Measurements from ENCODE around the gene C16orf78.

Gene C16orf78

DNA sequence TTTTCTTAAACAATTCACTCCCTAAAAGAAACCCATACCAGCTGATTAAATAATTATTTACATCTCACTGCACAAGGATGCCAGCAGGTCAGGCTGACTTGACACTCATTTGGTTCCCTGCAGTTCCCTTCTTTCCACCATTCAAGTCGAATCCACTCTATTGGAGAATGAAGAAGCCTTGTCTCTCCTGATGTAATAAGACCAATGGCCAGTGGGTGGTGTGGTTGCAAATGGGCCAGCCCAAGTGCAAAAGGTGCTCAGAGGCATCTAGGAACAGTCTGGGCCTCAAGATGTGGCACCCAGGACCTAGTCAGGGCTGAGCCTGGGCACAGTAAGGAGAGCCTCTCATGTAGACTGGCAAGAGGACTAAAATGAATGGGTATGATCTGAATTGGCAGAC lies 9.3 kb downstream of the C16orf78 start:
- no peak for ATAC-seq
- TF ChIP-seq RARB (CRISPR knock-in tag; IDR thresholded peaks at IDR 0.05) (no peak), GLIS3 (CRISPR knock-in tag; IDR thresholded peaks at IDR 0.05) (no peak), TCF4 (CRISPR knock-in tag; IDR thresholded peaks at IDR 0.05; ENCODE audit: borderline replicate concordance) (no peak), ZNF70 (CRISPR knock-in tag; IDR thresholded peaks at IDR 0.05) (no peak), ARNTL (CRISPR knock-in tag; IDR thresholded peaks at IDR 0.05; ENCODE audit: borderline replicate concordance, low read depth) (no peak), TOX (CRISPR knock-in tag; IDR thresholded peaks at IDR 0.05; ENCODE audit: borderline replicate concordance) (no peak), ZFP3 (CRISPR knock-in tag; IDR thresholded peaks at IDR 0.05) (no peak), ZNF565 (CRISPR knock-in tag; conservative IDR thresholded peaks at IDR 0.05; ENCODE audit: low read depth) (no peak)

DNA sequence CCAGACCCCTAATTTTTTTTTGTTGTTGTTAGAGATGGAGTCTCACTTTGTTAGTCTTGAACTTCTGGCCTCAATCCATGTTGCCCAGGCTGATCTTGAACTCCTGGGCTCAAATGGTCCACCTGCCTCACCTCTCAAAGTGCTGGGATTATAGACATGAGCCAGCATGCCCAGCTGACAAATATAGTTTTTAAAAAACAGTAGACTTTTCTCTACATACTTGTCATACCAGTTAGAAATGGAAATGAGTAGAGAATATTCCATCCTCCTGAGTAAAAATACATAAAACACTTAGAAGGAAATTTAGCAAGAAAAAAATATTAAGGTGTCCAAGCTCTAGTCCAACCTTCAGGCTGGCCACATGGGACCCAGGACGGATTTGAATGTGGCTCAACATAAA lies 21.4 kb downstream of the C16orf78 start:
- ATAC-seq = no peak
- TF ChIP-seq ZNF70 (CRISPR knock-in tag; IDR thresholded peaks at IDR 0.05) (no peak), ZNF8 (CRISPR knock-in tag; IDR thresholded peaks at IDR 0.05) (no peak), GLIS3 (CRISPR knock-in tag; IDR thresholded peaks at IDR 0.05) (no peak), RARB (CRISPR knock-in tag; IDR thresholded peaks at IDR 0.05) (no peak), BACH2 (CRISPR knock-in tag; IDR thresholded peaks at IDR 0.05; ENCODE audit: borderline replicate concordance) (no peak), ZFP3 (CRISPR knock-in tag; IDR thresholded peaks at IDR 0.05) (no peak), ISL1 (CRISPR knock-in tag; IDR thresholded peaks at IDR 0.05) (no peak), ESRRG (CRISPR knock-in tag; IDR thresholded peaks at IDR 0.05) (no peak), ZNF565 (CRISPR knock-in tag; conservative IDR thresholded peaks at IDR 0.05; ENCODE audit: low read depth) (no peak), TOX (CRISPR knock-in tag; IDR thresholded peaks at IDR 0.05; ENCODE audit: borderline replicate concordance) (no peak), OSR1 (CRISPR knock-in tag; IDR thresholded peaks at IDR 0.05) (no peak), PPARA (CRISPR knock-in tag; IDR thresholded peaks at IDR 0.05; ENCODE audit: borderline replicate concordance) (no peak), ZFP30 (CRISPR knock-in tag; IDR thresholded peaks at IDR 0.05) (no peak)
- TF ChIP-seq, protein P1, sequence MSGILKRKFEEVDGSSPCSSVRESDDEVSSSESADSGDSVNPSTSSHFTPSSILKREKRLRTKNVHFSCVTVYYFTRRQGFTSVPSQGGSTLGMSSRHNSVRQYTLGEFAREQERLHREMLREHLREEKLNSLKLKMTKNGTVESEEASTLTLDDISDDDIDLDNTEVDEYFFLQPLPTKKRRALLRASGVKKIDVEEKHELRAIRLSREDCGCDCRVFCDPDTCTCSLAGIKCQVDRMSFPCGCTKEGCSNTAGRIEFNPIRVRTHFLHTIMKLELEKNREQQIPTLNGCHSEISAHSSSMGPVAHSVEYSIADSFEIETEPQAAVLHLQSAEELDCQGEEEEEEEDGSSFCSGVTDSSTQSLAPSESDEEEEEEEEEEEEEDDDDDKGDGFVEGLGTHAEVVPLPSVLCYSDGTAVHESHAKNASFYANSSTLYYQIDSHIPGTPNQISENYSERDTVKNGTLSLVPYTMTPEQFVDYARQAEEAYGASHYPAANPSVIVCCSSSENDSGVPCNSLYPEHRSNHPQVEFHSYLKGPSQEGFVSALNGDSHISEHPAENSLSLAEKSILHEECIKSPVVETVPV (CRISPR knock-in tag; IDR thresholded peaks at IDR 0.05) = no peak
- TF ChIP-seq, protein P2, sequence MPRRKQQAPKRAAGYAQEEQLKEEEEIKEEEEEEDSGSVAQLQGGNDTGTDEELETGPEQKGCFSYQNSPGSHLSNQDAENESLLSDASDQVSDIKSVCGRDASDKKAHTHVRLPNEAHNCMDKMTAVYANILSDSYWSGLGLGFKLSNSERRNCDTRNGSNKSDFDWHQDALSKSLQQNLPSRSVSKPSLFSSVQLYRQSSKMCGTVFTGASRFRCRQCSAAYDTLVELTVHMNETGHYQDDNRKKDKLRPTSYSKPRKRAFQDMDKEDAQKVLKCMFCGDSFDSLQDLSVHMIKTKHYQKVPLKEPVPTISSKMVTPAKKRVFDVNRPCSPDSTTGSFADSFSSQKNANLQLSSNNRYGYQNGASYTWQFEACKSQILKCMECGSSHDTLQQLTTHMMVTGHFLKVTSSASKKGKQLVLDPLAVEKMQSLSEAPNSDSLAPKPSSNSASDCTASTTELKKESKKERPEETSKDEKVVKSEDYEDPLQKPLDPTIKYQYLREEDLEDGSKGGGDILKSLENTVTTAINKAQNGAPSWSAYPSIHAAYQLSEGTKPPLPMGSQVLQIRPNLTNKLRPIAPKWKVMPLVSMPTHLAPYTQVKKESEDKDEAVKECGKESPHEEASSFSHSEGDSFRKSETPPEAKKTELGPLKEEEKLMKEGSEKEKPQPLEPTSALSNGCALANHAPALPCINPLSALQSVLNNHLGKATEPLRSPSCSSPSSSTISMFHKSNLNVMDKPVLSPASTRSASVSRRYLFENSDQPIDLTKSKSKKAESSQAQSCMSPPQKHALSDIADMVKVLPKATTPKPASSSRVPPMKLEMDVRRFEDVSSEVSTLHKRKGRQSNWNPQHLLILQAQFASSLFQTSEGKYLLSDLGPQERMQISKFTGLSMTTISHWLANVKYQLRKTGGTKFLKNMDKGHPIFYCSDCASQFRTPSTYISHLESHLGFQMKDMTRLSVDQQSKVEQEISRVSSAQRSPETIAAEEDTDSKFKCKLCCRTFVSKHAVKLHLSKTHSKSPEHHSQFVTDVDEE (CRISPR knock-in tag; IDR thresholded peaks at IDR 0.05) = no peak
- TF ChIP-seq, protein P3, sequence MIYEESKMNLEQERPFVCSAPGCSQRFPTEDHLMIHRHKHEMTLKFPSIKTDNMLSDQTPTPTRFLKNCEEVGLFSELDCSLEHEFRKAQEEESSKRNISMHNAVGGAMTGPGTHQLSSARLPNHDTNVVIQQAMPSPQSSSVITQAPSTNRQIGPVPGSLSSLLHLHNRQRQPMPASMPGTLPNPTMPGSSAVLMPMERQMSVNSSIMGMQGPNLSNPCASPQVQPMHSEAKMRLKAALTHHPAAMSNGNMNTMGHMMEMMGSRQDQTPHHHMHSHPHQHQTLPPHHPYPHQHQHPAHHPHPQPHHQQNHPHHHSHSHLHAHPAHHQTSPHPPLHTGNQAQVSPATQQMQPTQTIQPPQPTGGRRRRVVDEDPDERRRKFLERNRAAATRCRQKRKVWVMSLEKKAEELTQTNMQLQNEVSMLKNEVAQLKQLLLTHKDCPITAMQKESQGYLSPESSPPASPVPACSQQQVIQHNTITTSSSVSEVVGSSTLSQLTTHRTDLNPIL (CRISPR knock-in tag; IDR thresholded peaks at IDR 0.05; ENCODE audit: low read depth) = no peak

DNA sequence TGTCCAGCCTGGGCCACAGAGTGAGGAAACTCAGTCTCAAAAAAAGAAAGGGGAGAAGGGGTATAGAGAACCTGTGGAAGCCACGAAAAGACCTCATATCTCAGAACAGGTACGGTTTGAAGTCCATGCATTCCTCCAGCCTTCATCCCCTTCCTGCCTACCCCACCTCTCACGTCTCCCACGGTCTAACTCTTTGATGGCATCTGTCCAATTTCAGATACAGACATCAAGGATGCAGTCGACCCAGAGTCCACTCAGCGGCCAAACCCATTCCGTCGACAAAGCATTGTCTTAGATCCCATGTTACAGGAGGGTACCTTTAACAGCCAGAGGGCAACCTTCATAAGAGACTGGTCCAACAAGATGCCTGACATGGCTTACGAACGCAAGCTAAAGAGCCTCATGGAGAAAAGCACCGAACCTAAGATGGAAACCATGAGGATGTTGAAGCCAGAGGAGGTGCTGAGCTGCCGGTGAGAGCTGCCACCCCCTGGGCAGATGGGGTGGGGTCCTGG lies 22.7 kb downstream of the C16orf78 start:
- no peak for ATAC-seq
- TF ChIP-seq ARNTL (CRISPR knock-in tag; IDR thresholded peaks at IDR 0.05; ENCODE audit: borderline replicate concordance, low read depth) = no peak
- TF ChIP-seq ZNF565 (CRISPR knock-in tag; conservative IDR thresholded peaks at IDR 0.05; ENCODE audit: low read depth) = no peak
- TF ChIP-seq TCF4 (CRISPR knock-in tag; IDR thresholded peaks at IDR 0.05; ENCODE audit: borderline replicate concordance) = no peak
- TF ChIP-seq CSDC2 (CRISPR knock-in tag; IDR thresholded peaks at IDR 0.05) = no peak
- no peak for TF ChIP-seq ZFP3 (CRISPR knock-in tag; IDR thresholded peaks at IDR 0.05)
- no peak for TF ChIP-seq OSR1 (CRISPR knock-in tag; IDR thresholded peaks at IDR 0.05)
- TF ChIP-seq GLIS3 (CRISPR knock-in tag; IDR thresholded peaks at IDR 0.05) = no peak
- no peak for TF ChIP-seq SNAI2 (CRISPR knock-in tag; IDR thresholded peaks at IDR 0.05)
- no peak for TF ChIP-seq ZFP30 (CRISPR knock-in tag; IDR thresholded peaks at IDR 0.05)
- TF ChIP-seq ESRRG (CRISPR knock-in tag; IDR thresholded peaks at IDR 0.05) = no peak
- TF ChIP-seq, protein P2 (CRISPR knock-in tag; IDR thresholded peaks at IDR 0.05) = no peak
- TF ChIP-seq, protein P1 (CRISPR knock-in tag; IDR thresholded peaks at IDR 0.05) = no peak
- no peak for TF ChIP-seq ISL1 (CRISPR knock-in tag; IDR thresholded peaks at IDR 0.05)
- TF ChIP-seq RARB (CRISPR knock-in tag; IDR thresholded peaks at IDR 0.05) = no peak
- TF ChIP-seq, protein P4, sequence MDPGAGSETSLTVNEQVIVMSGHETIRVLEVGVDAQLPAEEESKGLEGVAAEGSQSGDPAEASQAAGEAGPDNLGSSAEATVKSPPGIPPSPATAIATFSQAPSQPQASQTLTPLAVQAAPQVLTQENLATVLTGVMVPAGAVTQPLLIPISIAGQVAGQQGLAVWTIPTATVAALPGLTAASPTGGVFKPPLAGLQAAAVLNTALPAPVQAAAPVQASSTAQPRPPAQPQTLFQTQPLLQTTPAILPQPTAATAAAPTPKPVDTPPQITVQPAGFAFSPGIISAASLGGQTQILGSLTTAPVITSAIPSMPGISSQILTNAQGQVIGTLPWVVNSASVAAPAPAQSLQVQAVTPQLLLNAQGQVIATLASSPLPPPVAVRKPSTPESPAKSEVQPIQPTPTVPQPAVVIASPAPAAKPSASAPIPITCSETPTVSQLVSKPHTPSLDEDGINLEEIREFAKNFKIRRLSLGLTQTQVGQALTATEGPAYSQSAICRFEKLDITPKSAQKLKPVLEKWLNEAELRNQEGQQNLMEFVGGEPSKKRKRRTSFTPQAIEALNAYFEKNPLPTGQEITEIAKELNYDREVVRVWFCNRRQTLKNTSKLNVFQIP (CRISPR knock-in tag; IDR thresholded peaks at IDR 0.05; ENCODE audit: borderline replicate concordance, low read depth) = no peak
- TF ChIP-seq TOX (CRISPR knock-in tag; IDR thresholded peaks at IDR 0.05; ENCODE audit: borderline replicate concordance) = no peak
- no peak for TF ChIP-seq ZNF8 (CRISPR knock-in tag; IDR thresholded peaks at IDR 0.05)
- TF ChIP-seq, protein P5, sequence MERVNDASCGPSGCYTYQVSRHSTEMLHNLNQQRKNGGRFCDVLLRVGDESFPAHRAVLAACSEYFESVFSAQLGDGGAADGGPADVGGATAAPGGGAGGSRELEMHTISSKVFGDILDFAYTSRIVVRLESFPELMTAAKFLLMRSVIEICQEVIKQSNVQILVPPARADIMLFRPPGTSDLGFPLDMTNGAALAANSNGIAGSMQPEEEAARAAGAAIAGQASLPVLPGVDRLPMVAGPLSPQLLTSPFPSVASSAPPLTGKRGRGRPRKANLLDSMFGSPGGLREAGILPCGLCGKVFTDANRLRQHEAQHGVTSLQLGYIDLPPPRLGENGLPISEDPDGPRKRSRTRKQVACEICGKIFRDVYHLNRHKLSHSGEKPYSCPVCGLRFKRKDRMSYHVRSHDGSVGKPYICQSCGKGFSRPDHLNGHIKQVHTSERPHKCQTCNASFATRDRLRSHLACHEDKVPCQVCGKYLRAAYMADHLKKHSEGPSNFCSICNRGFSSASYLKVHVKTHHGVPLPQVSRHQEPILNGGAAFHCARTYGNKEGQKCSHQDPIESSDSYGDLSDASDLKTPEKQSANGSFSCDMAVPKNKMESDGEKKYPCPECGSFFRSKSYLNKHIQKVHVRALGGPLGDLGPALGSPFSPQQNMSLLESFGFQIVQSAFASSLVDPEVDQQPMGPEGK (CRISPR knock-in tag; IDR thresholded peaks at IDR 0.05; ENCODE audit: borderline replicate concordance) = no peak
- no peak for TF ChIP-seq BACH2 (CRISPR knock-in tag; IDR thresholded peaks at IDR 0.05; ENCODE audit: borderline replicate concordance)
